HEK293 (cell line): ENCODE data around the gene NCOA6.

ENCODE experiments used
- CTCF ChIP-seq: fragments of 450-650 bp; formaldehyde crosslinking; IDR thresholded peaks from 2 replicates; pipeline ENCODE4 v1.5.1; 2016; ENCODE audit warnings: missing biosample characterization, missing genetic modification characterization
- HOXA7 ChIP-seq: sonication (generic); formaldehyde crosslinking; IDR thresholded peaks from 2 replicates; pipeline ENCODE4 v1.8.1; 2022; ENCODE audit warnings: missing genetic modification reagents, borderline replicate concordance
- PRDM1 ChIP-seq: fragments of 450-650 bp; formaldehyde crosslinking; IDR thresholded peaks from 2 replicates; pipeline ENCODE4; 2016; ENCODE audit warnings: missing biosample characterization, missing genetic modification characterization
- REST ChIP-seq: fragments of 450-650 bp; formaldehyde crosslinking; IDR thresholded peaks from 2 replicates; pipeline ENCODE4 v1.5.1; 2016; ENCODE audit warnings: missing biosample characterization, missing genetic modification characterization
- YY1 ChIP-seq: fragments of 450-650 bp; formaldehyde crosslinking; IDR thresholded peaks from 2 replicates; pipeline ENCODE4 v1.5.1; 2018; ENCODE audit warnings: missing biosample characterization, missing genetic modification characterization
- ZBTB11 ChIP-seq: fragments of 450-650 bp; formaldehyde crosslinking; conservative IDR thresholded peaks from 2 replicates; pipeline ENCODE4 v1.5.1; 2016; ENCODE audit warnings: low read depth, missing biosample characterization, missing genetic modification characterization
- ZNF10 ChIP-seq: fragments of 450-650 bp; formaldehyde crosslinking; IDR thresholded peaks from 2 replicates; pipeline ENCODE4 v1.5.1; 2017; ENCODE audit warnings: missing biosample characterization, missing genetic modification characterization
- ZNF140 ChIP-seq: fragments of 450-650 bp; formaldehyde crosslinking; IDR thresholded peaks from 2 replicates; pipeline ENCODE4 v1.5.1; 2016; ENCODE audit warnings: missing biosample characterization, missing genetic modification characterization
- ZNF175 ChIP-seq: fragments of 450-650 bp; formaldehyde crosslinking; IDR thresholded peaks from 2 replicates; pipeline ENCODE4 v1.5.1; 2016; ENCODE audit warnings: missing biosample characterization, missing genetic modification characterization
- ZNF2 ChIP-seq: fragments of 450-650 bp; formaldehyde crosslinking; IDR thresholded peaks from 2 replicates; pipeline ENCODE4 v1.5.1; 2016; ENCODE audit warnings: missing biosample characterization, missing genetic modification characterization
- ZNF274 ChIP-seq, 2 experiments: fragments of 200-500 bp in 1 of 2; fragments of 450-650 bp in 1 of 2; sonication (Bioruptor generic) in 1 of 2; formaldehyde crosslinking in 1 of 2; IDR thresholded peaks; 2 replicates each; pipeline versions ENCODE4 v1.5.1 to v1.6.1; 2014 to 2016; ENCODE audit warnings: borderline replicate concordance in 1 of 2, inconsistent platforms in 1 of 2, low read length in 1 of 2, missing biosample characterization in 1 of 2, missing genetic modification characterization in 1 of 2
- ZNF416 ChIP-seq: fragments of 450-650 bp; formaldehyde crosslinking; IDR thresholded peaks from 2 replicates; pipeline ENCODE4 v1.5.1; 2016; ENCODE audit warnings: missing biosample characterization, missing genetic modification characterization
- ZNF639 ChIP-seq: fragments of 450-650 bp; formaldehyde crosslinking; IDR thresholded peaks from 2 replicates; pipeline ENCODE4 v1.5.1; 2016; ENCODE audit warnings: missing biosample characterization, missing genetic modification characterization
- ZNF707 ChIP-seq: fragments of 450-650 bp; formaldehyde crosslinking; IDR thresholded peaks from 2 replicates; pipeline ENCODE4 v1.5.1; 2016; ENCODE audit warnings: missing biosample characterization, missing genetic modification characterization

GRCh38 chr20:34829191-34829590, 3.7 kb upstream of the NCOA6 start:
- TF ChIP-seq ZNF416 (tag by site-specific recombination) (no peak), ZNF10 (tag by site-specific recombination) (no peak), CTCF (no peak), YY1 (tag by site-specific recombination) (no peak), HOXA7 (CRISPR knock-in tag) (no peak), ZNF175 (tag by site-specific recombination) (no peak), PRDM1 (tag by site-specific recombination) (no peak), ZNF2 (no peak), ZBTB11 (tag by site-specific recombination) (no peak), ZNF140 (tag by site-specific recombination) (no peak), REST (no peak), ZNF707 (tag by site-specific recombination) (no peak), ZNF274 (IDR thresholded peaks at IDR 0.05; ENCODE audit: low read length) (no peak), ZNF274 (tag by site-specific recombination; IDR thresholded peaks at IDR 0.05; ENCODE audit: borderline replicate concordance) (no peak), ZNF639 (tag by site-specific recombination) (no peak)
